ENCODE data around the gene KAT2B.

- TF ChIP-seq POLR2A (IDR thresholded peaks at IDR 0.05) (no peak), CTCF (IDR thresholded peaks at IDR 0.05) (no peak)
Observed at GRCh38 chr3:20076296-20076997, 36.2 kb downstream of the KAT2B start.
